ENCODE measurements around the gene NDUFB3.

GRCh38 chr2:201105759-201106158, 34.0 kb downstream of the NDUFB3 start:
- no peak for TF ChIP-seq CTCF (IDR thresholded peaks at IDR 0.05 in 2 of 3, conservative IDR thresholded peaks at IDR 0.05 in 1 of 3; ENCODE audit: control insufficient read depth in 2 of 3, extremely low read depth in 1 of 3, insufficient read depth in 1 of 3, low read depth in 3 of 3, low read length in 3 of 3)
- TF ChIP-seq MEF2A (IDR thresholded peaks at IDR 0.05; ENCODE audit: insufficient read depth, low read depth, low read length), result no peak
- no peak for TF ChIP-seq SUZ12 (IDR thresholded peaks at IDR 0.05; ENCODE audit: unreplicated experiment)
